ENCODE data around the gene FADD. TPM values are rescaled to one million over a fixed set of nuclear protein-coding genes. Genes with fewer than 3 reads are reported as not detected.

FADD gene
- polyA plus RNA-seq, 3 donors = 5.4 to 9.5 (median 7.7) TPM

- Mint-ChIP-seq H3K4me1 (peaks cover 3% of the 10 kb centered on the region), H3K27ac (no peak overlapping the region), H3K36me3 (no peaks in the 10 kb centered on the region), H3K4me3 (no peak overlapping the region), H3K9me3 (peaks cover 0 to 3% (median 0%) of the 10 kb centered on the region in 7 donors), H3K27me3 (ENCODE audit: low read depth in 3 of 3) (peaks cover 11 to 15% (median 12%) of the 10 kb centered on the region in 3 donors)
- Histone ChIP-seq H3K27me3 (ENCODE audit: control insufficient read depth in 2 of 2, insufficient read depth in 2 of 2, low read length in 2 of 2) (no peaks in the 10 kb centered on the region), H3K27ac (ENCODE audit: low read depth in 1 of 2, low read length in 2 of 2) (no peak overlapping the region), H3K4me2 (replicated peaks; ENCODE audit: extremely low read depth, low read length, poor library complexity, severe bottlenecking) (no peak overlapping the region), H3K9me3 (replicated peaks in 1 of 2; ENCODE audit: control insufficient read depth in 1 of 2, insufficient read depth in 1 of 2, low read length in 2 of 2) (no peaks in the 10 kb centered on the region), H4K20me1 (ENCODE audit: insufficient read depth, low read length) (no peaks in the 10 kb centered on the region), H3K4me1 (ENCODE audit: control insufficient read depth in 1 of 2, insufficient read depth in 2 of 2, low read length in 2 of 2) (no peaks in the 10 kb centered on the region), H3K9ac (ENCODE audit: insufficient read depth, low read length, poor library complexity, severe bottlenecking) (no peak overlapping the region), H3K36me3 (replicated peaks in 1 of 2; ENCODE audit: control insufficient read depth in 1 of 2, insufficient read depth in 2 of 2, low read length in 2 of 2) (no peaks in the 10 kb centered on the region), H2AFZ (ENCODE audit: insufficient read depth, low read depth, low read length, poor library complexity, severe bottlenecking) (no peak overlapping the region), H3K79me2 (ENCODE audit: insufficient read depth, low read length) (no peaks in the 10 kb centered on the region), H3K4me3 (replicated peaks in 1 of 3; ENCODE audit: low read depth in 2 of 3, low read length in 3 of 3) (no peak overlapping the region)
- WGBS (ENCODE audit: insufficient coverage) = 86% methylated on average over 5 of the region's 10 CpGs
- DNase-seq = no peak
- no peak for TF ChIP-seq CTCF (IDR thresholded peaks at IDR 0.05)
- intact Hi-C loops (cut with micrococcal nuclease) = no loop called here
These were observed 16.2 kb upstream of the FADD start for GRCh38 chr11:70186936-70187335.

GRCh38 chr11:70187771-70188170, 15.3 kb upstream of the FADD start:
- Histone ChIP-seq H4K20me1 (ENCODE audit: insufficient read depth, low read length) (no peaks in the 10 kb centered on the region), H3K27ac (ENCODE audit: low read depth in 1 of 2, low read length in 2 of 2) (no peak overlapping the region), H3K27me3 (ENCODE audit: control insufficient read depth in 2 of 2, insufficient read depth in 2 of 2, low read length in 2 of 2) (no peaks in the 10 kb centered on the region), H3K4me2 (replicated peaks; ENCODE audit: extremely low read depth, low read length, poor library complexity, severe bottlenecking) (no peak overlapping the region), H2AFZ (ENCODE audit: insufficient read depth, low read depth, low read length, poor library complexity, severe bottlenecking) (no peak overlapping the region), H3K4me1 (ENCODE audit: control insufficient read depth in 1 of 2, insufficient read depth in 2 of 2, low read length in 2 of 2) (no peaks in the 10 kb centered on the region), H3K4me3 (replicated peaks in 1 of 3; ENCODE audit: low read depth in 2 of 3, low read length in 3 of 3) (no peak overlapping the region), H3K9me3 (replicated peaks in 1 of 2; ENCODE audit: control insufficient read depth in 1 of 2, insufficient read depth in 1 of 2, low read length in 2 of 2) (no peaks in the 10 kb centered on the region), H3K36me3 (replicated peaks in 1 of 2; ENCODE audit: control insufficient read depth in 1 of 2, insufficient read depth in 2 of 2, low read length in 2 of 2) (no peaks in the 10 kb centered on the region), H3K9ac (ENCODE audit: insufficient read depth, low read length, poor library complexity, severe bottlenecking) (no peak overlapping the region), H3K79me2 (ENCODE audit: insufficient read depth, low read length) (no peaks in the 10 kb centered on the region)
- Mint-ChIP-seq H3K27me3 (ENCODE audit: low read depth in 3 of 3) (peaks cover 11 to 16% (median 13%) of the 10 kb centered on the region in 3 donors), H3K4me1 (peaks cover 3% of the 10 kb centered on the region), H3K9me3 (peaks cover 0 to 3% (median 0%) of the 10 kb centered on the region in 7 donors), H3K36me3 (no peaks in the 10 kb centered on the region), H3K4me3 (no peak overlapping the region), H3K27ac (no peak overlapping the region)
- no peak for TF ChIP-seq CTCF (IDR thresholded peaks at IDR 0.05)
- no peak for DNase-seq
- 88% methylated on average over 14 of the region's 15 CpGs for WGBS (ENCODE audit: insufficient coverage)
- intact Hi-C loops (cut with micrococcal nuclease) = no loop called here
